Gastrocnemius medialis (tissue), 4 donors: Measurements from ENCODE around the gene MGAT5B. TPM values are rescaled to one million over a fixed set of nuclear protein-coding genes. Genes with fewer than 3 reads are reported as not detected.

ENCODE experiments used
- ATAC-seq, 2 donors: fragments of 150-250 bp; one replicate each; pipeline ENCODE4 v1.9.1; 2016
- DNase-seq, 2 donors: peaks; one replicate each; pipeline ENCODE4 v3.0.0-alpha.2; 2019
- H3K27ac ChIP-seq, 4 donors: fragments of 200-600 bp; sonication (generic); 1 replicate in 1 of 4; 2 replicates in 3 of 4; pipeline ENCODE4 v1.5.1; 2016 to 2018; ENCODE audit warnings: mild to moderate bottlenecking in 2 of 4, moderate library complexity in 1 of 4
- H3K27me3 ChIP-seq, 3 donors: fragments of 200-600 bp; sonication (generic) in 2 of 3; 1 replicate in 1 of 3; 2 replicates in 2 of 3; pipeline versions ENCODE4 v1.5.1 to v1.6.0; 2016 to 2019; ENCODE audit warnings: mild to moderate bottlenecking in 1 of 3, moderate library complexity in 1 of 3
- H3K36me3 ChIP-seq, 2 donors: fragments of 200-600 bp; sonication (generic) in 1 of 2; one replicate each; pipeline ENCODE4 v1.5.1; 2017 to 2018
- H3K4me1 ChIP-seq, 2 donors: fragments of 200-600 bp; sonication (generic) in 1 of 2; one replicate each; pipeline ENCODE4 v1.5.1; 2016 to 2017; ENCODE audit warnings: mild to moderate bottlenecking in 2 of 2
- H3K4me3 ChIP-seq, 4 donors: fragments of 200-600 bp; sonication (generic) in 3 of 4; 1 replicate in 1 of 4; 2 replicates in 3 of 4; pipeline ENCODE4 v1.5.1; 2016 to 2019; ENCODE audit warnings: mild to moderate bottlenecking in 2 of 4
- H3K9me3 ChIP-seq, 3 donors: fragments of 200-600 bp; sonication (generic) in 2 of 3; 1 replicate in 1 of 3; 2 replicates in 2 of 3; pipeline ENCODE4 v1.5.1; 2016 to 2019
- POLR2A ChIP-seq, 2 donors: fragments of 450-650 bp; IDR thresholded peaks; one replicate each; pipeline ENCODE4 v1.6.1; 2017; ENCODE audit warnings: antibody characterized with exemption in 2 of 2, mild to moderate bottlenecking in 2 of 2, moderate library complexity in 2 of 2
- in situ Hi-C, 4 donors: fragments of 200-750 bp; cut with MboI; loops; one replicate each; pipeline versions ENCODE4 v1.15.0 to v1.8.0; 2017; ENCODE audit warnings: low sequenced_read_pairs in 4 of 4
- intact Hi-C: fragments of 100-400 bp; cut with DNase I; formaldehyde crosslinking; loops from one replicate; pipeline ENCODE4 v1.15.1; 2023; ENCODE audit warnings: low total_unique reads
- total RNA-seq, 4 donors: library from RNA; depleted of rRNA; stranded (reverse); fragments of >200 nt; gene quantifications; one replicate each; pipeline versions ENCODE4 v1.1.0 to v1.2.3, GENCODE V29; 2016
- TF ChIP-seq, protein P1 (sequence below), 5 experiments: fragments of 450-650 bp in 3 of 5; fragments of 200-600 bp in 2 of 5; sonication (generic) in 2 of 5; IDR thresholded peaks in 4 of 5; conservative IDR thresholded peaks in 1 of 5; 1 replicate in 4 of 5; 2 replicates in 1 of 5; pipeline ENCODE4 v1.5.1; 2016 to 2019; ENCODE audit warnings: antibody characterized with exemption in 5 of 5, mild to moderate bottlenecking in 3 of 5, moderate library complexity in 3 of 5

MGAT5B gene
- total RNA-seq, 4 donors from 2014 or later: not detected

DNA sequence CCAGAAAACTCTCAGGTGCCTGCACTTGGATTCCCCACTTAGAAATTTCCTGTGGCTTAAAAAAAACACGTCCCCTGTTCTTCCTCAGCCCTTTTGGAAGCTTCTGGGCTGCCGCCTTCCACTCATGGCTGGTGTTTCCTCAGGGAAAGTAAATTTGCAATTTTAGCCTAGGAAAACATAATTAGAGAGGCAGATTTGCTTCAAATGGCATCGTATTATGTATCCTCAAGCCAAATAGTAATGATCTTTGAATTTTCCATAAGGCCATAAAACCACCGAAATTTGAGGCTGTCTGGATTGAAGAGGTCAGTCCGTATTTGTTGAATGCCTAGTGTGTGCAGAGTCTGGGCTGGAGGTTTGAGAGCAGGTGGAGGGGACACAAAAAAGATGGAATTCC, 17.7 kb downstream of the MGAT5B start:
- DNase-seq: no peak
- Histone ChIP-seq H3K4me1 (no peaks in the 10 kb centered on the region), H3K36me3 (no peaks in the 10 kb centered on the region), H3K4me3 (no peak overlapping the region), H3K27me3 (peaks cover 0 to 3% (median 0%) of the 10 kb centered on the region in 3 donors), H3K9me3 (no peaks in the 10 kb centered on the region), H3K27ac (no peak overlapping the region)
- in situ Hi-C loops (no loop called here), intact Hi-C loops (no loop called here)
- no peak for ATAC-seq
- TF ChIP-seq, protein P1, sequence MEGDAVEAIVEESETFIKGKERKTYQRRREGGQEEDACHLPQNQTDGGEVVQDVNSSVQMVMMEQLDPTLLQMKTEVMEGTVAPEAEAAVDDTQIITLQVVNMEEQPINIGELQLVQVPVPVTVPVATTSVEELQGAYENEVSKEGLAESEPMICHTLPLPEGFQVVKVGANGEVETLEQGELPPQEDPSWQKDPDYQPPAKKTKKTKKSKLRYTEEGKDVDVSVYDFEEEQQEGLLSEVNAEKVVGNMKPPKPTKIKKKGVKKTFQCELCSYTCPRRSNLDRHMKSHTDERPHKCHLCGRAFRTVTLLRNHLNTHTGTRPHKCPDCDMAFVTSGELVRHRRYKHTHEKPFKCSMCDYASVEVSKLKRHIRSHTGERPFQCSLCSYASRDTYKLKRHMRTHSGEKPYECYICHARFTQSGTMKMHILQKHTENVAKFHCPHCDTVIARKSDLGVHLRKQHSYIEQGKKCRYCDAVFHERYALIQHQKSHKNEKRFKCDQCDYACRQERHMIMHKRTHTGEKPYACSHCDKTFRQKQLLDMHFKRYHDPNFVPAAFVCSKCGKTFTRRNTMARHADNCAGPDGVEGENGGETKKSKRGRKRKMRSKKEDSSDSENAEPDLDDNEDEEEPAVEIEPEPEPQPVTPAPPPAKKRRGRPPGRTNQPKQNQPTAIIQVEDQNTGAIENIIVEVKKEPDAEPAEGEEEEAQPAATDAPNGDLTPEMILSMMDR (IDR thresholded peaks at IDR 0.05 in 4 of 5, conservative IDR thresholded peaks at IDR 0.05 in 1 of 5): no peak
- TF ChIP-seq POLR2A (IDR thresholded peaks at IDR 0.05): no peak

DNA sequence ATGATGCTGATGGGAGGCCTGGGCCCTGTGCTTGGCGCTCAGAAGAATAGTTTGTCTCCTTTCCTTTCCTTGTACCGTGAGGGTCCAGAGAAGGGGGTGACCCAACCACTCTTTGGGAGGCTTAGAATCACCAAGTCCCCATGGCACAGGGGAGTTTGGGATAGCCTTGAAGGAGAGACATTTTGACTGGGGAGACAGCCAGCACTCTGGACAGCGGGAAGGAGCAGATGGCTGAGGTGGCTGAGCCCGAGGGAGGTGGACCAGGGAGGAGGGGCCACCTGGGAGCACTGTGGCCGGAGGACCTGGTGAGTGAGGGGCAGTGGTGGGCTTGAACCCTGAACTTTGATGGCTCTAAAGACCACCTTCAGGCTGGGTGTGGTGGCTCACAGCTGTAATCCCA, 18.2 kb downstream of the MGAT5B start:
- TF ChIP-seq POLR2A (IDR thresholded peaks at IDR 0.05): no peak
- TF ChIP-seq, protein P1 (IDR thresholded peaks at IDR 0.05 in 4 of 5, conservative IDR thresholded peaks at IDR 0.05 in 1 of 5): no peak
- Histone ChIP-seq H3K36me3 (no peaks in the 10 kb centered on the region), H3K4me1 (no peaks in the 10 kb centered on the region), H3K9me3 (no peaks in the 10 kb centered on the region), H3K4me3 (no peak overlapping the region), H3K27me3 (peaks cover 0 to 3% (median 0%) of the 10 kb centered on the region in 3 donors), H3K27ac (no peak overlapping the region)
- ATAC-seq (no peak), DNase-seq (no peak)
- intact Hi-C loops (no loop called here), in situ Hi-C loops (no loop called here)

DNA sequence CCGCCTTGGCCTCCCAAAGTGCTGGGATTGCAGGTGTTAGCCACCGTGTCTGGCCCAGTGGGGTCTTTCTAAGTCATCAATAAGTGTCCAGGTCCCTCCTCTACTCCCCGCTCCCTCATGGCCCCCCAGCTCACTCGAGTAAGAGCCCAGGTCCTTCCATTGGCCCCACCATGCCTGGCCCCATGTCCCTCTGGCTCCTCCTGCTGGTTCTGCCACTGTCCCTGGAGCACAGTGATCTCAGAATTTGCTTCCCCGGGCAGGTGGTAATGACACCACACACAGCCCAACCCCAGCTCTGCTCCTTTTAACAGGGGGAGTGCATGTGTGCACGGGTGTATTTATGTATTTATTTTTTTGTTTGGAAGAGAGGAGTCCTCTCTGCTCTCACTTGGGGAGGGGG, 19.6 kb downstream of the MGAT5B start:
- in situ Hi-C loops (no loop called here), intact Hi-C loops (no loop called here)
- no peak overlapping the region for H3K27ac ChIP-seq

GRCh38 chr17:76888661-76889060, 20.5 kb downstream of the MGAT5B start:
- in situ Hi-C loops (no loop called here), intact Hi-C loops (no loop called here)
- no peak overlapping the region for H3K27ac ChIP-seq
- H3K4me3 ChIP-seq: no peak overlapping the region
- ATAC-seq (no peak), DNase-seq (no peak)
- no peaks in the 10 kb centered on the region for H3K36me3 ChIP-seq
- no peaks in the 10 kb centered on the region for H3K4me1 ChIP-seq
- H3K9me3 ChIP-seq: no peaks in the 10 kb centered on the region
- no peak for TF ChIP-seq POLR2A (IDR thresholded peaks at IDR 0.05)
- TF ChIP-seq, protein P1 (IDR thresholded peaks at IDR 0.05 in 4 of 5, conservative IDR thresholded peaks at IDR 0.05 in 1 of 5): no peak
- H3K27me3 ChIP-seq: peaks cover 0 to 3% (median 0%) of the 10 kb centered on the region in 3 donors

More for the DNA sequence above, 19.6 kb downstream of the MGAT5B start:
- H3K27me3 ChIP-seq: peaks cover 0 to 3% (median 0%) of the 10 kb centered on the region in 3 donors
- H3K4me3 ChIP-seq: no peak overlapping the region
- DNase-seq (no peak), ATAC-seq (no peak)
- no peaks in the 10 kb centered on the region for H3K36me3 ChIP-seq
- no peak for TF ChIP-seq POLR2A (IDR thresholded peaks at IDR 0.05)
- TF ChIP-seq, protein P1 (IDR thresholded peaks at IDR 0.05 in 4 of 5, conservative IDR thresholded peaks at IDR 0.05 in 1 of 5): no peak
- no peaks in the 10 kb centered on the region for H3K4me1 ChIP-seq
- H3K9me3 ChIP-seq: no peaks in the 10 kb centered on the region

GRCh38 chr17:76889323-76889722, 21.1 kb downstream of the MGAT5B start:
- Histone ChIP-seq H3K4me1 (no peaks in the 10 kb centered on the region), H3K9me3 (no peaks in the 10 kb centered on the region), H3K27ac (no peak overlapping the region), H3K36me3 (no peaks in the 10 kb centered on the region), H3K27me3 (peaks cover 0 to 3% (median 0%) of the 10 kb centered on the region in 3 donors), H3K4me3 (no peak overlapping the region)
- in situ Hi-C loops: no loop called here
- ATAC-seq (no peak), DNase-seq (no peak)
- intact Hi-C loops: no loop called here
- TF ChIP-seq POLR2A (IDR thresholded peaks at IDR 0.05): no peak
- TF ChIP-seq, protein P1 (IDR thresholded peaks at IDR 0.05 in 4 of 5, conservative IDR thresholded peaks at IDR 0.05 in 1 of 5): no peak
